ENCODE measurements around the gene CYTIP.

DNA sequence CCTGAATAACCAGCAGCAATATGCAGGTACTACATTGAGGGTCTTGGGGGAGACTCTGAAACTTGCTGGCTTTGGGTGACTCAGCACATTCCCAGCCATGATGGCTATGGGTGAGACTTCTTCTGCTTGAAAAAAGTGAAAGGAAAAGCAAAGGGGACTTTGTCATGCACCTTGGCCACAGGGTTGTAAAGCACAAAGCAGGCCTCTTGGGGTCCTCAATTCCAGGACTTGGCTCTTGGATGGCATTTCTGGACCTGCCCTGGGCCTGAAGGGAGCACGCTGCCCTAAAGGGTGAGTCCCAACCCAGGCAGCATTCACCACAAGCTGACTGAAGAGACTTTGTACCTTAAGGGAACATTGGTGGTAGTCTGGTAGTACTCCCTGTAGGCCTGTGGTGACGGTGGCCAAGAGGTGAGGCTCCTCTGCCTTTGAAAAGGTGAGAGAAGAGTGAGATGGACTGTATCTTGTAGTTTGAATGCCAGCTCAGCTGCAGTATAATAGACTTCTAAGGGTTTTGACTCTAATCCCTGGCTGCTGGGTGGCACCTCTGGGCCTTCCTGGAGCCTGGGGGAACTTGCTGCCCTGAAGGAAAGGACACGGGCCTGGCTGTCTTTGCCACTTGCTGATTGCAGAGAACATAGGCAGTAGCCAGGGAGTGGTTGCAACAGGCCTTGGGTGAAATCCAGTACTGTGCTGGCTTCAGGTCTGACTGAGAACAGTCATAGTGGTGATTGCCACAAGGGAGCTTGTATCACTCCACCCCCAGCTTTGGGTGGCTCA is 36.5 kb upstream of the CYTIP start:
- TF ChIP-seq EZH2phosphoT487 (IDR thresholded peaks at IDR 0.05; ENCODE audit: insufficient read depth, low read depth) (no peak), EZH2 (IDR thresholded peaks at IDR 0.05; ENCODE audit: insufficient read depth, poor library complexity, severe bottlenecking) (no peak)
